Stomach (tissue), 9 donors: Measurements from ENCODE around the gene PMS1. TPM values are rescaled to one million over a fixed set of nuclear protein-coding genes. Genes with fewer than 3 reads are reported as not detected.

Experiments used
- DNase-seq, 2 donors: peaks; one replicate each; pipeline versions ENCODE4 v3.0.0 to v3.0.0-alpha.2; 2013 to 2019
- H3K27ac ChIP-seq, 5 donors: fragments of 200-600 bp in 4 of 5; sonication (generic) in 4 of 5; one replicate each; pipeline ENCODE4 v1.5.1; 2013 to 2019; ENCODE audit warnings: mild to moderate bottlenecking in 1 of 5, moderate library complexity in 1 of 5
- H3K27me3 ChIP-seq, 3 donors: fragments of 200-600 bp; sonication (generic); one replicate each; pipeline ENCODE4 v1.5.1; 2017 to 2019; ENCODE audit warnings: mixed run types in 1 of 3
- H3K36me3 ChIP-seq, 4 donors: fragments of 200-600 bp; sonication (generic); 1 replicate in 3 of 4; 2 replicates in 1 of 4; pipeline ENCODE4 v1.5.1; 2016 to 2019
- H3K4me1 ChIP-seq, 4 donors: fragments of 200-600 bp; sonication (generic); one replicate each; pipeline ENCODE4 v1.5.1; 2016 to 2019
- H3K4me3 ChIP-seq, 4 donors: fragments of 200-600 bp; sonication (generic) in 3 of 4; one replicate each; pipeline ENCODE4 v1.5.1; 2016 to 2019; ENCODE audit warnings: mild to moderate bottlenecking in 1 of 4
- H3K9me3 ChIP-seq, 4 donors: fragments of 200-600 bp; sonication (generic); one replicate each; pipeline ENCODE4 v1.5.1; 2016 to 2019
- CTCF ChIP-seq, 7 experiments: fragments of 450-650 bp in 4 of 7; fragments of 200-600 bp in 3 of 7; sonication (generic) in 3 of 7; IDR thresholded peaks; one replicate each; pipeline ENCODE4 v1.5.1; 2016 to 2019; ENCODE audit warnings: antibody characterized with exemption in 7 of 7, control low read depth in 2 of 7, mild to moderate bottlenecking in 1 of 7
- EP300 ChIP-seq: sonication (generic); formaldehyde crosslinking; IDR thresholded peaks from one replicate; pipeline ENCODE4 v1.6.1; 2017; ENCODE audit warnings: antibody characterized with exemption
- POLR2A ChIP-seq, 4 donors: fragments of 450-650 bp; IDR thresholded peaks; one replicate each; pipeline ENCODE4 v1.6.1; 2016; ENCODE audit warnings: antibody characterized with exemption in 4 of 4, control low read depth in 2 of 4, mild to moderate bottlenecking in 1 of 4, moderate library complexity in 1 of 4
- POLR2AphosphoS5 ChIP-seq, 3 donors: sonication (generic); formaldehyde crosslinking; IDR thresholded peaks; one replicate each; pipeline ENCODE4 v1.6.1; 2016; ENCODE audit warnings: antibody characterized with exemption in 3 of 3
- WGBS, 5 donors: extraction: QIAGEN DNeasy Blood & Tissue Kit in 3 of 5; methylation state at CpG; one replicate each; pipeline versions ENCODE4 v1.1.5 to v1.1.7; 2013 to 2018; 5-methylcytosine and 5-hydroxymethylcytosine counted together
- intact Hi-C: fragments of 100-400 bp; cut with DNase I; formaldehyde crosslinking; loops from one replicate; pipeline ENCODE4 v1.15.1; 2023; ENCODE audit warnings: low total_unique reads
- polyA plus RNA-seq, 3 donors: library from polyadenylated mRNA; stranded (reverse); fragments of 200-250 nt; gene quantifications; one replicate each; pipeline ENCODE4 v1.2.3, GENCODE V29; 2013
- total RNA-seq, 5 donors: library from RNA; depleted of rRNA; stranded (reverse); fragments of >200 nt; gene quantifications; one replicate each; pipeline versions ENCODE4 v1.1.0 to v1.2.3, GENCODE V29; 2014 to 2016
- donor health status: healthy with polysubstance abuse.
- donor health status: Bipolar disorder and iron deficiency.
- donor health status: healthy.

The PMS1 gene
- total and polyA plus RNA-seq, 8 donors = 4.0 to 40.8 (median 15.9) TPM

- no peaks in the 10 kb centered on the region for H3K27me3 ChIP-seq
- no peak overlapping the region for H3K27ac ChIP-seq
- peaks cover 15 to 93% (median 92%) of the 10 kb centered on the region in 4 donors for H3K36me3 ChIP-seq
- DNase-seq = peak in 1 of 2 donors; percentile 37
- intact Hi-C loops = no loop called here
- 36 to 63% (median 45%) methylated on average over 1 of the region's 1 CpG for WGBS, 5 donors
- no peak overlapping the region for H3K4me3 ChIP-seq
- H3K9me3 ChIP-seq = no peaks in the 10 kb centered on the region
- TF ChIP-seq CTCF (IDR thresholded peaks at IDR 0.05) (no peak), POLR2AphosphoS5 (IDR thresholded peaks at IDR 0.05) (no peak), EP300 (no peak), POLR2A (IDR thresholded peaks at IDR 0.05) (no peak)
- H3K4me1 ChIP-seq = peaks cover 0 to 10% (median 0%) of the 10 kb centered on the region in 4 donors
These were observed 12.0 kb upstream of the PMS1 start for GRCh38 chr2:189772212-189772611.

DNA sequence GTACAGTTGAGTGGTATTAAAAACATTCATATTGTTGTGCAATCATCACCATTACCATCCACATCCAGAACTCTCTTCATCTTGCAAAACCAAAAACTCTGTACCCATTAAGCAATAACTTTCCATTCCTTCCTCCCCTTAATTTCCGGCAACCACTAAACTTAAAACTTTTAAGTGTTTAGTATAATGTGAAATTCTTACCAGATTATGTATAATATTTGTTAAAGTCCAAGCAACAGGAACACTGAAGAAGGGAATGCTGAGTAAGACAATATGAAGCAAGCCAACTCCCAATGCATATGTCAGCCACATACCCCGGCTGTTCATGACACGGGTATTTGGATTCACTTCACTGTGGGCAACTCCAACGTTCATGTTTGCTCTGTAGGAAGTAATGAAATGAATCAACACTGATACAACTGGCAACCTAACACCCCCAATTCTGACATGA lies 2.0 kb upstream of the PMS1 start:
- peak overlapping the region in 3 of 5 donors; percentile 97 to 98 (median 97) for H3K27ac ChIP-seq
- H3K4me1 ChIP-seq = peaks cover 23 to 59% (median 39%) of the 10 kb centered on the region in 4 donors
- TF ChIP-seq CTCF (IDR thresholded peaks at IDR 0.05) (no peak), EP300 (no peak), POLR2AphosphoS5 (IDR thresholded peaks at IDR 0.05) (no peak), POLR2A (IDR thresholded peaks at IDR 0.05) (no peak)
- no peak for DNase-seq
- peak overlapping the region in 2 of 4 donors; percentile 63 to 73 for H3K4me3 ChIP-seq
- no peaks in the 10 kb centered on the region for H3K27me3 ChIP-seq
- H3K36me3 ChIP-seq = peaks cover 14 to 51% (median 38%) of the 10 kb centered on the region in 4 donors
- H3K9me3 ChIP-seq = no peaks in the 10 kb centered on the region
- intact Hi-C loops = no loop called here
- 38 to 57% (median 50%) methylated on average over 4 of the region's 4 CpGs for WGBS, 5 donors

DNA sequence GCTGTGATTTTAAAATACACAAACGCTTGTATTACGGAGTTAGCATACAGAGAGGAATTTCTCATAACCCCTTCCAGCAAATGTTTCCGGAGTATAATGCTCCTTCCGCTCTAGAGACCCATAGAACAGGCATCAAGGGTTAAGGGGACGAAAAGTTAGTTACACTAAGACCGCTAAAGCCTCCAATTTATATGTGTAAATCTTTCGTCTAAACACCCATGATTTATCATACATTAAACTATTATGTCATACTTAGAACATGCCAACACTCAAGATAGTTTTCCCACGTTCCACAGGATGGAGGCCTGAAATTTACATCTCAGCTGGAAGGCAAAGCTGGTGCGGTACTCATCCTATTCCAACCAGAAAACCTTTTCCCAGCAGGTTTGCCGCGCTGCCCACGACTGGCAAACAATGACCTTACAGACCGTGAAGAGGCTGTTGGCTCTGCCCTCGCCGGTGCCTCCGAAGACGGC lies 761 bp upstream of the PMS1 start:
- intact Hi-C loops = no loop called here
- no peaks in the 10 kb centered on the region for H3K9me3 ChIP-seq
- no peaks in the 10 kb centered on the region for H3K27me3 ChIP-seq
- TF ChIP-seq POLR2A (IDR thresholded peaks at IDR 0.05) (no peak), CTCF (IDR thresholded peaks at IDR 0.05) (no peak), EP300 (no peak), POLR2AphosphoS5 (IDR thresholded peaks at IDR 0.05) (no peak)
- peaks cover 23 to 59% (median 39%) of the 10 kb centered on the region in 4 donors for H3K4me1 ChIP-seq
- WGBS, 5 donors = 0 to 1% (median 1%) methylated on average over 17 of the region's 17 CpGs
- peak in 1 of 2 donors; percentile 71 for DNase-seq
- H3K36me3 ChIP-seq = peaks cover 14 to 38% (median 26%) of the 10 kb centered on the region in 4 donors
- peak overlapping the region; percentile 58 to 73 (median 64) for H3K4me3 ChIP-seq
- H3K27ac ChIP-seq = peak overlapping the region; percentile 87 to 98 (median 97)

GRCh38 chr2:189791338-189792042 lies 7.2 kb downstream of the PMS1 start:
- Histone ChIP-seq H3K9me3 (no peaks in the 10 kb centered on the region), H3K27me3 (no peaks in the 10 kb centered on the region), H3K27ac (no peak overlapping the region), H3K4me3 (no peak overlapping the region), H3K4me1 (no peaks in the 10 kb centered on the region), H3K36me3 (peaks cover 4 to 48% (median 46%) of the 10 kb centered on the region in 4 donors)
- no peak for TF ChIP-seq CTCF (IDR thresholded peaks at IDR 0.05)
- TF ChIP-seq POLR2AphosphoS5 (IDR thresholded peaks at IDR 0.05) = no peak
- TF ChIP-seq POLR2A (IDR thresholded peaks at IDR 0.05) = no peak
- TF ChIP-seq EP300 = no peak
- no peak for DNase-seq
- 81 to 92% (median 86%) methylated on average over 12 of the region's 12 CpGs for WGBS, 5 donors
- intact Hi-C loops = no loop called here
